ENCODE results near the gene HDAC4.

Gene HDAC4

DNA sequence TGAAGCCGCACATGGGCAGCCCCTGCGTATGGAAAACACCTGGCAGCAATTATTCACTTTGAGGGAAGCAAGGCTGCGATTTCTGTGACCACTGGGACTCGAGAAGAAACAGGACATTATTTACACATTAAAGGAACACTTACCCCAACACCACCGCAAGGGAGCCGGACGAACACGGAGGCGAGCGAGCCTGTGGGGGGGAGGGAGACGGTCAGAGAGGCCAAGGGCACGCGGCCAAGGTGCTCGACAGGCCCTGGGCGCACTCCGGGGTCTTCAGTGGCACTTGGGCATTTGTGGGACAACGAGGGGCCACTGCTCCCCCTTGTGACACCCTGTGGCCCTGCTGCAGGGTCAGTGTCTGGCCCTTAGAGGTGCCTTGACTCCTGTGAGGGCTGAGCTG lies 306.0 kb downstream of the HDAC4 start:
- no peak for DNase-seq

DNA sequence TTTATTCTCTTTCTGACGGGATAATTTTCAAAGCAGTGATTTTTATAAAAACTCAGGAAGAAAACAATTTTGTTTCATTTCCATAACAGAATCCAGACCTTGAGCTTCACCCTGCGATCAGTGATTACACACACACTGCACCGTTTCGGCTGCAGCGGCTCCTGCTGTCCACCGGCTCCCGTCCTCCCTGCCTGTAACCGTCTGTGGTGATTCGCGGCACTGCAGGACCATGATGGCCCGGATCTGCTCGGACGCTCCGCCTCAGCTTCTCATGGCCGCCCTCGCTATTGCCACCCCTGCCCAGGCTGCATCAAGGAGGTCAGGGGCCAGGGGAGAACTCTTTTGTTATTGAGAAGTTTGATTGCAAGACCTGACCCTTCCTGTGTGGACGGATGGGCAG lies 306.9 kb downstream of the HDAC4 start:
- no peak for DNase-seq

DNA sequence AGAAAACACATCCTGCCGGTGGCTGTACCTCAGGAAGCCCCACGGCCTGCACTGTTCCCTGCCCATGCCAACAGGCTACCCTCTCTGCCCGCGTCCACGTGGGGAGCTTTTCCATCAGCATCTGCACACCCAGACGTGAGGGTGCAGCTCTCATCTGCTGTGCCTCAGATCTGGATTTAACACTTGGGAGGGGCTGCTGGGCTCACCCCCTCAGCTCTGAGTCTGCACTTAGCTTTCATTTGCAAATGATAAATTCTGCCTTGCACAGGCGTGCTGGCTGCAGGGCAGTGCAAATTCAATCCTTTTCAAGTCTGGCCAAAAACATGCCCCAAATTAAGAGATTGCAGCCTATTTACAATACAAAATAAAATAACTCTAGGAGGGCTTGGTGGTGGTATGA lies 307.3 kb downstream of the HDAC4 start:
- no peak for DNase-seq

DNA sequence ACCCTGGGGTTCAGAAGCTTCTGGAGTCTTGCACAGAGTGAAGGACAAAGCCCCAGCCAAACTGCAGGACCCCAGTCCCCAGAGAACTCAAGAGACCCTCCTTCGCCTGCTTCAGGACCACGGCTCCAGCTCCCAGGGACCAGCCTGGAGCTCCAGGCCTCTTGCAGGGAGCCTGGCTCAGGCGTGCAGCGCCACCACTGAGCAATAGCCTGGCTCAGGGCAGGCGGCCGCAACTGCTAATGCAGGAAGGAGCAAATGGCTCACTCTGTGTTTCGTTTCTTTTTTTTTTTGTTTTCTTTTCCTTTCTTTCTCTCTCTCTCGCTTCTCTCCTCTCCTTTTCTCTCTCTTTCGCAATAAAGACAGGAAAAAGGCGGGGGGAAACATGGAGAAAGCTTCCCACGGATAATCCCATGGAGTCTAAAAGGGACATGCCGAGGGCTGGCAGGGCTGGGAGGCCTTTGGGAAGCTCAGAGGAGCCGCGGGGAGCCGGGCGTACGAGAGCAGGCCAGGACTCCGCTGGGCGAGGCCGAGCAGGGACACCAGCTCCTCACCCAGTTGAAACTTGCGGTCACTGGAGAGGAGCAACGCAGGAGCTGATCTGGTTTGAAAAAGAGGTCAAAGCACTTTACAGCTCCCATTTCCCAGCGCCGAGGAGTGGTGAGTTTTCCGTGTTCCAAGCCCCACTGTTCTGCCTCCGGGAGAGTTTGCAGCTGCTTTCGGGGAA lies 308.1 kb downstream of the HDAC4 start:
- no peak for DNase-seq

DNA sequence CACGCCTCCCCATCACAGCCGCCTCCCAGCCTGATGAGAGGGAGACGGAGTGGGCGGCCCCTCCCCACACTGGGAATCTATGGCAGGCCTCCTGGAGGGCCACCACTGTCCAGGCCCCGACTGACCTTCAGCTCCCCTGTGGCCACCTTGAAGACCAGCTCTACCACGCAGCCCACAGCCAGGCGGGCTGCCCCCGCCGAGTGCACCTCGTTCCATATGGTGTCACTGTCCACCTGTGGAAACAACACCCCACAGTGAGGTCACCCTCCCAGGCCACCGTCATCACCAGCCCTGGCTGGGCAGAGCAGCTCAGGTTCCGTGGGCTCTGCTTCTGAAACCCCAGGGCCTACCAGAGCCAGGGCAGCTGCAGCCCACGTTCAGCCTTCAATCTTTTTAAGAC lies 310.9 kb downstream of the HDAC4 start:
- no peak for DNase-seq

DNA sequence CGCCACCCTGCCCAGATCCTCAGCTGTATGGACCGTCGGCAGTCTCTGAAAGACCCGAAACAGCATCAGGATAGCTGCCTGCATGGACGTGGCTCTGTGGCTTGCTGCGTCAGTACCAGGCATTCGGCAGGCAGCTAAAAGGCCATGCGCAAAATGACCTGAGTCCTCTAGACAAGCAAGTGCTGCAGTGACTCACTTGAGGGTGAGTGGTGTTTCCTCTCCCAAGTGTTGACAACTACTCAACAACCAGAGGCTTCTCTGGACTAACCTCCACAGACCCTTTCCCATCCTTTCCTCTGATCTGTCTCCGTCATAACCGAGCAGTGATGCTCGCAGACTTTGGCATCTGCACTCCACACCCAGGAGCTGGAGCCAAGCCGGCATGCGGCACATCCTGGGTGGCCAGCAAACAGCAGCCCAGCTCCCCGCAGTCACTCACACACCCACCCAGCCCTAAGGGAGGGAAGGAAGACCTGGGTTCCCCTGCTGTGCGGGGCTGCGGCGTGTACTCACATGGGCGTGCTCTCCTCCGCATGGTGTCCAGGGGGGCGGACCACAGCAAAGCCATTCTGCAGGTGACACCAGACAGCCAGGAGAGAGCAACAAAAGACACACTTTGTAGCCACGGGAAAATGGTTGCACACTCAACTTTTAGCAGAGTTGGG lies 313.6 kb downstream of the HDAC4 start:
- no peak for DNase-seq

DNA sequence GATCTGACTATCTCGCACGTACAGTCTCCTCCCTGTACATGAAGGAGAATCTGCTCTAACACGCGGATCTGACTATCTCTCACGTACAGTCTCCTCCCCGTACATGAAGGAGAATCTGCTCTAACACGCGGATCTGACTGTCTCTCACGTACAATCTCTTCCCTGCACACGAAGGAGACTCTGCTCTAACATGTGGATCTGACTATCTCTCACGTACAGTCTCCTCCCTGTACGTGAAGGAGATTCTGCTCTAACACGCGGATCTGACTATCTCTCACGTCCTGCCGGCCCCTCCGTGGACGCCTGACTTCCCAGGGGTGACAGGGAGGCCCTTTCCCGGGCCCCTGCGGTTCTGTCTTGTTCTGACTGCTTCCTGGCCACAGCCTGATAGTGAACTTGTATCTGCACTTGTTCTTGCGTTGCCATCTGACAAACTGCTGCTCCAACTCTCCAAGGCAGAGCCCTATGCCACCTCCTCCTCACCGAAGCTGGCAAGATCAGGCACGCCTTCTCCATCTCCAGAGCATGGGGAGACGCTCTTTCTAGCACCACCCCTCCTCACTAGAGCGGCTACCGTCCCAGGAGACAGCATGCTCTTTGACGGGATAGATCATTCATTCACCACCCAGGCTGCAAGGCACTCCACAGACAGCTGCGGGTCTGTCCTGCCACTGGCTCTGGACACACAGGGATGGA lies 314.3 kb downstream of the HDAC4 start:
- no peak for DNase-seq

DNA sequence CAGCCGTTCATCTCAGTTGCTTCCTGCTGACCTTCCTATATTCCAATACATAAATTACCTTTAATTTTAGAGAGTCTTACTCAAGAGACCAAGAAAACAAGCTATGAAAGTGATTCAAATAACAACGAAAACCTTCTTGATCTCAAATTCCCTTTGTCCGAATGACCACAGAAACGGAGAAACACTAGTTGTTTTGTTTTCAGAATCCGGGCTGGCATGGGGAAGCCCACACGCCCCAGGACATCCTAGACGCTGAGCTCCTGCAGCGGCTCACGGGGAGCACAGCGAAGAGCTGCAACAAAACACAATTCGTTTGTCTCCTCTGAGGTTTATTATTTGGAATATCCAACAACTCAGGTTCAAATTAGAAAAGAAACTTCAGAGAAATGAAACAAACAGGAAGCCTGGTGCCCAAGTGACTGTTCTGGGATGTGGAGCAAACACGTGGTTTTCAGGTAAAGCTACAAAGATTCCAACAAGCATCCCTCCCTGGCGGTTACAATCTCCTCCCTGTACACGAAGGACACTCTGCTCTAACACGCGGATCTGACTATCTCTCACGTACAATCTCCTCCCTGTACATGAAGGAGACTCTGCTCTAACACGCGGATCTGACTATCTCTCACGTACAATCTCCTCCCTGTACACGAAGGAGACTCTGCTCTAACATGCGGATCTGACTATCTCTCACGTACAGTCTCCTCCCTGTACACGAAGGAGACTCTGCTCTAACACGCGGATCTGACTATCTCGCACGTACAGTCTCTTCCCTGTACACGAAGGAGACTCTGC lies 315.4 kb downstream of the HDAC4 start:
- DNase-seq: no peak

DNA sequence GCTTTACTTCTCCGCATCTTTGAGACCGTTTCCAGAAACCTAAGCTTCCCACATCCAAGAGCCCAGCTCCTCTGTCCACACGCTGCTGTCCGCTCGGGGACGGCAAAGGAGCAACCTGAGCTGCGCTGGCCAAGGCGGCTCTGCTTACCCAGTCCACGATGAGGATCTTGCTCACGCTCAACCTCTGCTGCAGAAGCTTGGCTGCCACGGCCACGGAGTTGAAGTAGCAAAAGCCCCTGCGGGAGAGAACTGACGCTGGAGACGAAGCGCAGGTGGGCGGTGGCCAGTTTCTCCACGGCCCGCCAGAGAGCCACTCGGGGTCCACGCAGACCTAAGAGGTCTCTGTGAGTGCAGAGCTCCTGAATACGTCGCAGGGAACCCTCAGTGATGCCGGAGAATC lies 316.8 kb downstream of the HDAC4 start:
- DNase-seq: no peak

DNA sequence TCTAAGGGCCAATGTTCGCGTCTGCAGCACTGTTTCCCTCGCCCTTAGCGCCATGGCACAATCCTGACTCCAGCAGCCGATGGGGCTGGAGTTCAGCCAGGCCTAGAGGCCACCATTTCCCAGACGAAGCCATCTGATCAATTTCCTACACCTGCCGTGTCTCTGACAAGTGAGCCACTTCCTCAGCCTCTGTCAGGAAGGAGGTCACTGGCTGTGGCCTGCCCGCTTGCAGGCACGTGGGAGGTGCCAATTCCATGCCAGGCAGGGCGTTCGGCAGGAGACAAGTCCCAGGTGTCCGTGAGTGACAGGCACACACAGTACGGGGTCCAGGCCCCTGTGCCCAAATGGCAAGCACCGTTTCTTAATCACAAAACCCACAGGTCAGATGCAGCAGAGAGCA lies 318.4 kb downstream of the HDAC4 start:
- no peak for DNase-seq

DNA sequence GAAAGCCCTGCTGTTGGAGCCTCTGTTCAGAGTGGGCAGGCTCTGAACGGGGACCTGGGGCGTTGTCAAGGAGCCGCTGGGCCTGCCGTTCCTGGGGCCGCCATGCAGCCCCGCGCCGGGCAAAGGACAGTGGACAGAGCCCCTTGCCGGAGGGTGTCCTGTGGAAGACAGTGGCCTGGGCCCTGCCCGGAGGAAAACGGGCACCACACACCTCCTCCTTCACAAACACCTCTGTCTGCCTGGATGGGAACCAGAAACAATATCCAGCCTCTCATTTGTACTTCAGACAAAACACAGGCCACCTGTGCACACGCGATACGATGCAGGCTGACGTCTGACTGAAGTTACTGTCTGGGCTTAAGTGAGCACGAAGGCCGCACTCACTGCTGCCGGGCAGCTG lies 319.2 kb downstream of the HDAC4 start:
- no peak for DNase-seq

DNA sequence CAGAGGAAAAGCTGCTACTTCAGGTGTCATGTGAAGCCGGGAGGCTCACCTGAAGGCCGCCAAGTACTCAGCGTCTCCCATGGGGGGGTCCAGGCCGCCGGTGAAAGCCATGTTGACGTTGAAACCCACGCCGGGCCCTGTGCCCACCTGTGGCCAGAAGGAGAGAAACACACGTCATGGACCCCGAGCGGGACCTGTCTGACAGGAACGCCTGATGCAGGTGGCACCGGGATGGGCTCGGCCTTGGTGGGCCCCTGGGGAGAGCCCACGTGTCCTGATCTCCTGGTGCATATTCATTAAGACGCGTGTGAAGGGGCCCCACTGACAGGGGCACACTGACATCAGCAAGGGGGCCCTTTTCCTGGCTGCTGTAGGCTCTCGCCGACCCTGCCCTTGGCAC lies 319.8 kb downstream of the HDAC4 start:
- no peak for DNase-seq

DNA sequence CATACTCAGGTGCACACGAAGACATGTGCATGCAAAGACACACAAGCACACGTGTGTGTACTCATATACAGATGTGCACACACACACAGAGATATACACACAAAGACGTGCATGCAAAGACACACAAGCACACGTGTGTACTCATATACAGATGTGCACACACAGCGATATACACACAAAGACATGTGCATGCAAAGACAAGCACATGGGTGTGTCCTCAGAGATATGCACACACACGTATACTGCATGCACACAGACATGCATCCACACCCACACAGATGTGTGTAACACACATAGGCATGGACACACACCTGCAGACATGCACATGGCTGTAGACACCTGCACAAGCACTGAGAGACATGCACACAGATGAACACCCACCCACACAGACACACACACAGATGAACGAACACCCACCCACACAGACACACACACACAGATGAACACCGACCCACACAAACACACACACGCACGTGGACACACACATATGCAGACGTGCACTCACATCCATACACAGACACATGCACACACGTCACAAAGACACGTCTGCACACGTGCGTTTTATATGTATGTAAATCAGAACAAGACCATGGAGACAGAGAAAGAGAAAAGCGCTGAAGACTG lies 321.0 kb downstream of the HDAC4 start:
- no peak for DNase-seq

DNA sequence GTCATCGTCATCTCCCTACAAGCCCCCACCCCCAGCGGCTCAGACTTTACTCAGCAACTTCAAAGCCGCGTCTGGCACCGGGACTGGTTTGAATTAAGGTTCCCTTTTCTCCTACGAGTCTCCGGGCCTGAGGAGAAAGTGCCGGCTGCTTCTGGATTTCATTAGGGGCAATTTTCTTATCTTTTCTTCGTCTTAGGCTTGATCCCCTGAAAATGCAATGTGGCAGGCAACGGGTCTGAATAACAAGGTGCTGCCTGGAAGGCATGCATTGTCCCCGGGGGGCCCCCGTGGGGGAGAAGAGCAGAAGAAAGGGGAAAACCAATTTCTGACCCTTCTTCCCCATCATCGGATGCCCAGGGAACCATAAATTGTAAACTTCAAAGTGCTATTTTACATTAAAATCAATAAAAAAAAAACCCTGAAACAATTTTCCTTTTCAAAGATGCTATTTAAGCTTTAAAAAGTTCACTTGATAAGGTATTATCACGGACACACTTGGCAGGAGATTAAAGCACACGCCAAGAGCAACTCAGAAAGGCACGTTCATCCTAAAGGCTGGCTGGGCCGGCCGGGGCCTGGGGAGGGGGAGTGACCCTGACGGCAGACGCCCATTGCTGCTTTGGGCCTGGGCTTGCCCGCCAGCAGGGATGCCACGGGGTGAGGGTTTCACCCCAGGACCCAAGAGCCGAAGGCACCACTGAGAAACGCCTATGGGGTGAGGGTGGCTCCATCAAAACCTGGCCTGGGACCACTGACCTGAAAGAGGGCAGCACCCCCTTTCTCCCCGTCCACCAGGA lies 322.5 kb downstream of the HDAC4 start:
- no peak for DNase-seq

DNA sequence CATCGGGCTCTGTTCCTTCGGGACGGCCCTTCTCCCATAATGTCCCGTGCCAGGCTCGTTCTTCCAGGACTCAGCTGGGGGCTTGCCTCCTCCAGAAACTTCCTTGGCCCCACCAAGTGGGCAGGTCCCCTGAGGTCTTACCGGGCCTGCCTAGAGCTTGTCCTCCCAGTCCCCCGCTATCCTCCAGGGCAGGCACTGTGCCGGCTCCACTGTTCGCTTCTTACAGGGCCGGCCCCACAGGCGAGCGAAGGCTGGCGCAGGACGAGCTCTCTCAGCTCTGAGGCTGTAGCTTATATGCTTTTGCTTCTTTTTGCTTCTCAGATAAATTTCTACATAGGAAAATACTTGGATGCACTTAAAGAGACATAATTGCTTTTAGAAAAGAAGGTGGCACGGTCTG lies 323.6 kb downstream of the HDAC4 start:
- DNase-seq: no peak

DNA sequence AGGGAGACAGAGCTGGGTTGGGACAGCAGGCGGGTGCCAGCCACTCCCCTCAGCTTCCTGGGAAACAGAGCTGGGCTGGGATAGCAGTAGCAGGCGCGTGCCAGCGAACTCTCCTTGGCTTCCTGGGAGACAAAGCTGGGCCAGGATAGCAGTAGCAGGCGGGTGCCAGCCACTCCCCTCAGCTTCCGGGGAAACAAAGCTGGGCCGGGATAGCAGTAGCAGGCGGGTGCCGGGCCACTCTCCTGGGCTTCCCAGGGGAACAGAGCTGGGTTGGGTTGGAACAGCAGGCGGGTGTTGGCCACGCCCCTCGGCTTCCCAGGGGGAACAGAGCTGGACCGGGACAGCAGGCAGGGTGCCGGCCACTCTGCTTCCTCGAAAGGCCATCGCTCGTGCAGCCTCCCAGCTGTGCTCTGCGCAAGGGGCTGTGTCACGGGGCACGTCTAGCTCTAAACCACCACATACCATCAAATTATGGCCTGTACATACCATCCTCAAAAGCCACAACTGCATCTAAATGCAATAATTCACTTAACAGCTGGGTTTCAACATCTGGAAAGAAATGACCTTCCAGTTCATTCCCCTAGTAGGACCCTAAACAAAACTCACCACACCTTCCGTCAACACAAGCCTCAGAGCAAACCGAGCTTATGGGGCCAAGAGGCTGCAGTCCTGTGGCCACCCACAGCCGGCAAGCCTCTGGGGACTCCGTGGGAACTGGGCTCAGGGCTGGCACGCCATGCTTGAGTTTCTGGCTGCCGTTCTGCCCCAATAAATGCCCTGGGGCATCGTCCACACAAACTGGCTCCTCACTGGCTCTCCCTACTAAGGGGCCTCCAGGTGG lies 324.7 kb downstream of the HDAC4 start:
- no peak for DNase-seq

DNA sequence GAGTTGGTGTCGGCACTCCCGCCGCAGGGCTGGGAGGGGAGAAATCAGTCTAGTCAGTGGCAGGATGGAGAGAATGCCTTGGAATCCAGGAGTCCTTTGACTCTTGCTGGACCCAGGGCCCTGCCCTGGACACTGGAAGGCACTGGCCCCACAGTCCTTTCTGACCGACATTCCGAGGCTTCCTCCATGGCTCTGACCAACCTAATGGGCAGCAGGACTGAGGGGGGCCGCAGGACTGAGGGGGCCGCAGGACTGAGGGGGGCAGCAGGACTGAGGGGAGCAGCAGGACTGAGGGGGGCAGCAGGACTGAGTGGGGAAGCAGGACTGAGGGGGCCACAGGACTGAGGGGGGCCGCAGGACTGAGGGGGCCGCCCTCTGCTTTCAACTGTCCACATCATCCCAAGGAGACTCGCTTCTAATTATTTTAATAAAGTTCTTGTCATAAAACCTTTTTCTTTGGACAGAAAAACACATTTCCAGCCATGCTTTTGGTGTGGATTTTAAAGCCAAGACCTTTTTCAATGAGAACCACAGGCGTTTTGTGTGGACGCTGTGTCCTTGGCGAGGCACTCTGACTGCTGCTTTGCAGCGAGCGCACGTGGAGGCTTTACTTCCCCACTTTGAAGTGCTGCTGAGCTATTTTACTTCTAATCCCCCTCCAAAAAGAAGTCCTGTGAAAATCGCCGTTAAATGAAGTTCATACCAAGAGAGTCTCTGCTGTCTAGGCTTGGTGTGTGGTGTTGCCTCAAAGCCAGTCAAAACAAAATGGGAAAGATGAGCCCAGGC lies 326.9 kb downstream of the HDAC4 start:
- no peak for DNase-seq

DNA sequence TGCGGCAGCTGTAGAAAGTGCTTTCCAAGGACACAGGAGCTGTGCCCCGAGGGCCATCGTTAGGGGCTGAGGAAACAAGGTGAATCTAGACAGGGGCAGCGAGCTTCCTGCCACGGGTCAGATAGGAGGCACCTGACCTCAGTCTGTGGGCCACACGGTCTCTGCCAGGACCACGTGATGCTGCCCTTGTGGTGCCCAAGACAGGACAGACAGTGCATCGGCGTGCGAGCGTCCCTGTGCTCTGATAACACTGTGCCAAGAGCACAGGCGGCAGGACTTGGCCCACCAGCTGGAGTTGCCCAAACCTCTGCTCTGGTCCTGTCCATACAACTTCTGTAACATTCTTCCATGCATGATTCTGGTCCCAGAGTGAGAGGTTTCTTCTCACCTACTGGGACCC lies 327.6 kb downstream of the HDAC4 start:
- no peak for DNase-seq

DNA sequence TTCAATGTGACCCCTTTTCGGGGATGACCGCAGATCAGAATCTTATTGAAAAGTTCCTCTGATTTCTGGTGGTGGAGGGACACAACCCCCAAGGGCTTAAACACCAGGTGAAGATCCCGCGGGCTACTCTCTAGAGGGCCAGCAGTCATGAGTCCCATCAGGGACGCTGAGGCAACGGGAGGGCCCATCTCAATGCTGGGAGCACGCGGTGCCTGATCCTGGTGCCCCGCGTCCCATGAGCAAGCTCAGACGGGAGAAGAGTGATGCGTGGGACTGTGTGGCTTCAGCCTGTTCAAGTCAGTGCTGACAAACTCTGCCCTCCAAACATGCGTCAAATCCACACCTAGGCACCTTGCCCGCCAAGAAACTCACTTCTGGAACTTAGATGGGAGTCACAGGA lies 328.0 kb downstream of the HDAC4 start:
- DNase-seq: no peak

DNA sequence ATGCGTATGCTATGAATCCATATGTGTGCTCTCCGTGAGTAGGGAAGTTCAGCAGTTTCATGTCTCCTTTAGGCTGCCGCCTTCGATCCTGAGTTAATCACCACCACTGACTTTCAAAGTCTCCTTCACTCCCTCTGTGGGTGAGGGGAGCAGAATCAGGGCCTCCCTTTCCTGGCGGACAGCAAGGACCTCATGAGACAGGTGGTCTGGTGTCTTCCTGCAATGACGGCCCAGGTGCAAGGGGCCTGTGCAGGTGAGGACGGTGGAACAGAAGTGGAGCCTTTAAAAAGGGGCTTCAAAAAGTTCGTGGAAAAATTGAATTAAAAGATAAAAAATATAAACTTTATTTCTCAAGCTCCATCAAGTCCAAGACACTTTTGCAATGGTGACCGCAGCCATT lies 330.4 kb downstream of the HDAC4 start:
- no peak for DNase-seq
